SK-N-SH treated with all-trans-retinoic acid at 6 μM for 48 hours (cell line): ENCODE data around the gene TBXA2R.

Source experiments
- ARNTL ChIP-seq: fragments of 450-650 bp; formaldehyde crosslinking; IDR thresholded peaks from 2 replicates; pipeline ENCODE4 v1.5.0; 2020; ENCODE audit warnings: low read depth, mild to moderate bottlenecking, moderate library complexity, borderline replicate concordance
- BACH2 ChIP-seq: fragments of 250-450 bp; sonication (Bioruptor Pico); IDR thresholded peaks from 2 replicates; pipeline ENCODE4 v1.9.0; 2021; ENCODE audit warnings: mild to moderate bottlenecking, borderline replicate concordance
- CREB5 ChIP-seq: fragments of 250-450 bp; sonication (Bioruptor Pico); IDR thresholded peaks from 2 replicates; pipeline ENCODE4 v1.5.1; 2020; ENCODE audit warnings: low read depth, mild to moderate bottlenecking, moderate library complexity
- CSRNP3 ChIP-seq: fragments of 250-450 bp; sonication (Bioruptor Pico); IDR thresholded peaks from 2 replicates; pipeline ENCODE4 v1.5.1; 2021; ENCODE audit warnings: mild to moderate bottlenecking, moderate library complexity
- GLIS3 ChIP-seq: fragments of 250-450 bp; sonication (Bioruptor Pico); IDR thresholded peaks from 2 replicates; pipeline ENCODE4 v1.5.0; 2020; ENCODE audit warnings: mild to moderate bottlenecking, moderate library complexity
- ISL1 ChIP-seq: fragments of 250-450 bp; sonication (Bioruptor Pico); IDR thresholded peaks from 2 replicates; pipeline ENCODE4 v2.1.2; 2022; ENCODE audit warnings: mild to moderate bottlenecking, moderate library complexity
- OSR1 ChIP-seq: fragments of 250-450 bp; sonication (Bioruptor Pico); IDR thresholded peaks from 2 replicates; pipeline ENCODE4 v1.8.0; 2022; ENCODE audit warnings: moderate library complexity, mild to moderate bottlenecking, inconsistent platforms
- PPARA ChIP-seq: fragments of 250-450 bp; sonication (Bioruptor Pico); IDR thresholded peaks from 2 replicates; pipeline ENCODE4 v1.5.0; 2020; ENCODE audit warnings: mild to moderate bottlenecking, borderline replicate concordance
- RARB ChIP-seq: fragments of 250-450 bp; sonication (Bioruptor Pico); IDR thresholded peaks from 2 replicates; pipeline ENCODE4 v1.8.0; 2021; ENCODE audit warnings: mild to moderate bottlenecking, moderate library complexity
- ZFP3 ChIP-seq: fragments of 250-450 bp; sonication (Bioruptor Pico); IDR thresholded peaks from 2 replicates; pipeline ENCODE4 v1.5.0; 2020; ENCODE audit warnings: mild to moderate bottlenecking, moderate library complexity
- ZNF565 ChIP-seq: fragments of 450-650 bp; formaldehyde crosslinking; conservative IDR thresholded peaks from 2 replicates; pipeline ENCODE4 v1.5.0; 2020; ENCODE audit warnings: low read depth, mild to moderate bottlenecking, moderate library complexity
- ZNF8 ChIP-seq: fragments of 450-650 bp; formaldehyde crosslinking; IDR thresholded peaks from 2 replicates; pipeline ENCODE4 v1.5.0; 2020; ENCODE audit warnings: mild to moderate bottlenecking, moderate library complexity
- TF ChIP-seq, protein P1 (sequence below): fragments of 250-450 bp; sonication (Bioruptor Pico); IDR thresholded peaks from 2 replicates; pipeline ENCODE4 v1.8.0; 2020; ENCODE audit warnings: mild to moderate bottlenecking, moderate library complexity, borderline replicate concordance

- no peak for TF ChIP-seq ZFP3 (CRISPR knock-in tag)
- TF ChIP-seq ZNF565: no peak
- no peak for TF ChIP-seq ISL1 (CRISPR knock-in tag)
- TF ChIP-seq OSR1 (CRISPR knock-in tag): no peak
- no peak for TF ChIP-seq ZNF8 (CRISPR knock-in tag)
- TF ChIP-seq, protein P1, sequence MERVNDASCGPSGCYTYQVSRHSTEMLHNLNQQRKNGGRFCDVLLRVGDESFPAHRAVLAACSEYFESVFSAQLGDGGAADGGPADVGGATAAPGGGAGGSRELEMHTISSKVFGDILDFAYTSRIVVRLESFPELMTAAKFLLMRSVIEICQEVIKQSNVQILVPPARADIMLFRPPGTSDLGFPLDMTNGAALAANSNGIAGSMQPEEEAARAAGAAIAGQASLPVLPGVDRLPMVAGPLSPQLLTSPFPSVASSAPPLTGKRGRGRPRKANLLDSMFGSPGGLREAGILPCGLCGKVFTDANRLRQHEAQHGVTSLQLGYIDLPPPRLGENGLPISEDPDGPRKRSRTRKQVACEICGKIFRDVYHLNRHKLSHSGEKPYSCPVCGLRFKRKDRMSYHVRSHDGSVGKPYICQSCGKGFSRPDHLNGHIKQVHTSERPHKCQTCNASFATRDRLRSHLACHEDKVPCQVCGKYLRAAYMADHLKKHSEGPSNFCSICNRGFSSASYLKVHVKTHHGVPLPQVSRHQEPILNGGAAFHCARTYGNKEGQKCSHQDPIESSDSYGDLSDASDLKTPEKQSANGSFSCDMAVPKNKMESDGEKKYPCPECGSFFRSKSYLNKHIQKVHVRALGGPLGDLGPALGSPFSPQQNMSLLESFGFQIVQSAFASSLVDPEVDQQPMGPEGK (CRISPR knock-in tag): no peak
- no peak for TF ChIP-seq CSRNP3 (CRISPR knock-in tag)
- TF ChIP-seq GLIS3 (CRISPR knock-in tag): no peak
- no peak for TF ChIP-seq RARB (CRISPR knock-in tag)
- TF ChIP-seq BACH2: no peak
- no peak for TF ChIP-seq CREB5 (CRISPR knock-in tag)
- no peak for TF ChIP-seq PPARA (CRISPR knock-in tag)
- TF ChIP-seq ARNTL (CRISPR knock-in tag): no peak
Observed at GRCh38 chr19:3648037-3648905, 41.6 kb upstream of the TBXA2R start.
